ENCODE measurements around the gene PTPRM.

PTPRM gene

DNA sequence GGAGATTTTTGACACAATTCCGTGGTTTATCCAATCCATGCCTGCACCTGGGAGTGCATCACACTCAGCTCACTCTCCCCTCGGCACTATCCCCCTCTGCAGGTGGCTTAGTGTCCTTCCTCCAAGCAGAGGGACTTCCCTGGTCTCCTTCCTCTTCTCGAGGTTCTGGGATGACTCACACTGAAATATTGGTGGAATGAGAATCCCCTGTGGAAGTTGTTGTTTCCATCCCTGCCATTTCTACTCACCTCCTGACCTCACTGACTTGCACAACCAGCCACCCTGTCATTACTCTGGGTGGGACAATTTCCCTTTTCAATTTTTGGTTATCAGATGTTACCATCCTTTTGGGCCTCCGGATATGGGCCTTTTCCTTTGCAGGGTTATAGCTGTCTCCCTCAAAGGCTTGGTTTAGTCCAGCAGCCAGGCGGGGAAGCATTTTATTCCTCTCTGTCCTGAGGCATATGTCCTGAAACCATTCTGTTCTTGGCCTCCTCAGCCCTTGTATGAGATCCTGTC is 59.9 kb downstream of the PTPRM start:
- DNase-seq (ENCODE audit: low read depth in 2 of 2), result no peak

DNA sequence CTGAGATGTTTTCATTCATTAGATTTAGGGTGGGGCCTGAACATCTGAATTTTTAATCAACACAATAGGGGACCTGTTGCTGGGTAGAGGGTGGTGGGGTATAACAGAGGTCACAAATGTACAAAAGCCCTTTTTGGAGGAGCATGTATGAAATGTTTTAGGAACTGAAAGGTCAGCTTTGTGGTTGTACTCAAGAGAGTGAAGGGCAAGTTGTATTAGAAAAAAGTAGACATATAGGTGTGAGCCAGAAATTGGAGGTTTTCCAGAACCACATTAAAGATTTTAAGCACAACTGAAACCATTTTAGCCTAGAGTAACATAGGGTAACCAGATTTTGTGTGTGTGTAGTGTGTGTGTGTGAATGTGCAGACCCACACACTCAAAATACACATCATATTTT is 62.3 kb downstream of the PTPRM start:
- DNase-seq (ENCODE audit: low read depth in 2 of 2), result no peak

DNA sequence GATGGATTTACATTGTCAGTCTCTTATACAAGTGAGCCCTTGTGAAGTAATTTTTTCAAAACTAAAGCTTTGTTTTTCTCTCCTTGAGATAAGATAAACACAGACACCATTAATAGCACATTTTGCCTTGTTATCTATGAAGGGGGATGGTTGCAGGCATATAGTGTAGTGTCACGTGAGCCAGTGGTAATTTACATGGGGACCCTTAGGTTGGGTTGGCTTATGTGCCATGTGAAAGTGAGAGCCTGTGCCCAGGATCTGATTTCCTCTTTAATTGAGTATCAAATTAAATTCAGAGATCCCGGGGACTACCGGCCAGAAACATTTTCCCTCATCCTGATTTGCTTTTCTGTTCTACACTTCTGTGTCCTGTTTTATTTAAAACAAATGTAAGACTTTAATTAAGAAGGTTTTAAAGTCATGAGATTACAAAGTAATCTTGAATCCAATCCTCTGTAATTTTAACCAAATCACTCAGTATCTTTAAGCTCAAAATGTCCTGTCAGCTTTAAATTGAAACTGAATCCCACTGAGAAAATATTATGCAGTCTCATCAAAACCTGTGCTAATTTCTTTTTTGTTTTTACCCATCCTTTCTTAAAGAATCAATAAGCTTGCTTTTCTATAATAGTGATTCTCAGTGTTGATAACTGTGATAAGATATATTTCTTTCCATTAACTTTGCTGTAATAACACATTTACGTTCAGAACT is 63.8 kb downstream of the PTPRM start:
- no peak for DNase-seq (ENCODE audit: low read depth in 2 of 2)

- no peak for DNase-seq (ENCODE audit: low read depth in 2 of 2)
Measured at GRCh38 chr18:7632152-7633098, 65.3 kb downstream of the PTPRM start.

- no peak for DNase-seq (ENCODE audit: low read depth in 2 of 2)
Measured at GRCh38 chr18:7633171-7633570, 66.1 kb downstream of the PTPRM start.

DNA sequence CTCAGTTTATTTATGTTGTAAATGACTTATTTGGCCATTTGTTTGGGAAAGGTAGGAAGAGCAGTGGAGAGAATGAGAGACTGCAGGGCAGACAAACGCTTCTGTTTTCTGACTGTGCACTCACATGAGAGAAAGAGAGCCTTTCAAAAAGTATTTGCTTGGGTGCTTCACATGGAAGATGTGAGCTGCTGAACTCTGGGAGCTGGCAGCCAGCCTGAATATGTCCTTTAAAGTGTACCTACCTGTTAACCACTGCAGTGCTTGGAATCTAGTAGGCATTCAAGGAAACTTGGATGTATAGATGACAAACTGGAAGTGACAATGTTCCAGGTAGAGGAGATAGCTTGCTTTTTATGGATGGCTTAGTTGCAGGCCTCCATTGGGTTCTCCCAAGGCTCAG is 68.8 kb downstream of the PTPRM start:
- DNase-seq (ENCODE audit: low read depth in 2 of 2), result no peak

DNA sequence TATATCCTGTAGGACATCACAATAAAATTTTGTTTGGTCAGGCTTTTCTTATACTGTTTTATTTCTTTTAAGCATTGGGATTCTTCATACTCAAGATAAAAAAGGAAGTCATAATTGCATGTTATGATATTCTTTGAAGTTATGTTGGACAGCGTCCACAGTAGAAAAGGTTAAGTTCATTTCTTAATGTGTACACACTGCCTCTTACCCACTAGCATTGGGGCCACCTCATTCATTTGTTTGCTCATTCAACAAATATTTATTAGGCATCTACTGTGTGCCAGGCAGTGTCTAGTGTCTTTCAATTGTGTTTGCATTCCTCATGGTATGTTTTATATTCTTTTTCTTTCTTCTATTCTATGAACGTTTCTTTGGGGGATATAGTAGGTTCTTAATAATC is 70.2 kb downstream of the PTPRM start:
- no peak for DNase-seq (ENCODE audit: low read depth in 2 of 2)

- no peak for DNase-seq (ENCODE audit: low read depth in 2 of 2)
Measured at GRCh38 chr18:7638321-7638720, 71.2 kb downstream of the PTPRM start.

GRCh38 chr18:7641813-7642212 is 74.7 kb downstream of the PTPRM start:
- no peak for DNase-seq (ENCODE audit: low read depth in 2 of 2)

DNA sequence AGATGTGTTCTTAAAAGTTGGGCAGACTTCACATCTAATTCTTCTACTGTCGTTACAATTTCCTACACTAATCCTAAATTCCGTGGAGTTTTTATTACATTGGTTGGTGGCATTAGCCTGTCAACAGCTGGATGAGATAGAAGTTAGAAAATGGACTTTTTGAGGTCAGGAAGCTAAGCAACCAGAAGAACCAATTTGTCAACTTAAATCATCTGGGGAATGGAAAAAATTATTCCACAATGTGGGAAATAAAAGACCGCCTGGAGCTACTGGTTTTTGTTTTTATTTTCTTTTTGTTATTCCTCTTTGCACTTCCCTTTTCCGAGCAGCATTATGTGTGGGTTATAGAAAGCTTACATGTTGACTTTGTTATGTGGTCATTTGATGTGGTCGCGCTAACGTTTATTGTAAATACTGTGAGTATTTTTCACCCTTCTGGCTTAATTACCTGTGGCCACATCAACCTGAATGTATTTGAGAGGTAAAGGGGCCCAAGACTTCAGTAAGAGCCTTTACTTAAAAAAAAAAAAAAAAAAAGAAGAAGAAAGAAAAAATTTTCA is 75.3 kb downstream of the PTPRM start:
- DNase-seq (ENCODE audit: low read depth in 2 of 2), result no peak

DNA sequence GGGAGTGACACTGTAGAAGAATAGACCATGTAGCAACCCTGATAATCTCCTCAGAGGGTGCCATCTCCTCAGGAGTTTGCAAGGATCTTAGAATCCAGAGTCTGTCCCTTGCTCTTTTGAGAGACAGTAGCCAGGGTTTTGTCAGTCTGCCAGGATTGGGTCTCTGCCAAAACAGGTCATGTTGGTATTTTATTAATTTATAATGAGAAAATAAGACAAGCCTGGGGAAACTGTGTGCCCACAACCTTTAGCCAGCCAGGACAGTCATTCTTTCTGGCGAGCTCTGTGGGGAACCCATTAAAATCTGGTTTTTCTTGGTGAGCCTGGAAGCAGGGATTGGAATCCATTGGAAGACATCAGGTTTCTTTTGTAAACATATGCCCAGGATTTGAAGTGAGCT is 78.6 kb downstream of the PTPRM start:
- no peak for DNase-seq (ENCODE audit: low read depth in 2 of 2)

DNA sequence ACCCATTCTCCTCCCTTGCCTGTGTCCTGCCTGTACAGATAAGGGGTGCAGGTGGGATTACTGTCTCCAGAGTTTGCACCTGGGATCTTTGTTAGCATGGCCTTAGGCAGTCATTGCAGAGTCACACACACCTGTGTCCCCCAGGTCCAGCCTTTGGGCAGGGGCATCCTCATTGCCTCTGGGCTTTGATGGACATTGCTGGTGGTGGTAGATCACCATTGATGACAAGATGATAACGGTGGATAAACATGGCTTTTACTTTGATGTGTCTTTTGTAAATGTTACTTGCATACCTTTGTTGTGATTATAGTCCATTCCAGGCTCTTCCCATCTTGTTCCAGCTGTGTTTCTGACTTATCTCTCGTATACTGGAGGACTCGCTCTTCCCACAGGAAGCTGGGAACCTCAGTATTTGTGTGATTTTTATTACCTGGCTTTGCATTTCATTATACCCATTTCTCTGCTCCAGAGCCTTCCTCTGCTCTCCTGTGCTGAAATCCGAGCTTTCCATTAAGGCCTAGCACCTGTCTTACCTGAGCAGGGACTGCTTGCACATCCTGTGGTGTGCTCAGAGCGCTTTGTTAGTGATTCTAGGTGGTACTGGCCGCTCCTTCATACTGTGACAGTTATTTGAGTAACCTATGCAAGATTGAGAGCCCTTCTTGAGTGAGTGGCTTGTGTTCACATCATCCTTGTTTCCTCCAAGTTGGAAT is 79.2 kb downstream of the PTPRM start:
- DNase-seq (ENCODE audit: low read depth in 2 of 2), result no peak

DNA sequence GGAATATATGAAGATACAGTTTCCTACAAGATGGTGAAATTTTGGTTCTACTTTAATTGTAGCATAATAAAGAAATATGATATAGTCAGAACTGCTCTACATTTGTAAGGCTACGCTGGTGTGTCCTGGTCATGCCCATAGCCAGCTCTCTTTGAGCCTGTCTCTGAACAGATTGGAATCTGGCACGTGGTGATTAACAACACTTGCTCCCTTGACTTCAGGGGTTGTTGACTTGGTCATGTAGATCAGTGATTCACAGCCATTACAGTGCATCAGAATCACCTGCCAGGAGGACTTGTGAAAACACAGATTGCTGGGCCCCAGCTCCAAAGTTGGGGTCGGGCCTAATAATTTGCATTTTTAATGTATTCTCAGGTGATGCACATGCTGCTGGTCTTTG is 80.4 kb downstream of the PTPRM start:
- no peak for DNase-seq (ENCODE audit: low read depth in 2 of 2)

DNA sequence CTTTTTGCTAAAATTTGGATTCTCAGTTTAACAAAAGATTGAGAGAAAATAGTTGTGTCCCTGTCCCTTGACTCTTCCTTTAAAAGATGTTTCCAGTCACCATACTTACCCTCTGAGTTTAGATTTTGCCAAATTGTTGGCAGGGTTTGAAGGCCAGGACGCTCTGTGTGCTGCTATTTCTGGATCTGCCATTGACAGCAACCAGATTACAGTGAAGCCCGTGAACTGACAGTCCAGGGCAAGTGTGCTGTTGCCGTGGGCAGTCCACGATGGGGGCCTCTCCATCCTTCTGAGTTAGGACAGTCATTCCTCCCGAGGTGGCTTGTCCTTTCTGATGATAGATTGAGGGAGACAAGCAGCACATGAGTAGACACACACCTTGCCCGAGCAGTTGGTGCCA is 89.9 kb downstream of the PTPRM start:
- no peak for DNase-seq (ENCODE audit: low read depth in 2 of 2)

DNA sequence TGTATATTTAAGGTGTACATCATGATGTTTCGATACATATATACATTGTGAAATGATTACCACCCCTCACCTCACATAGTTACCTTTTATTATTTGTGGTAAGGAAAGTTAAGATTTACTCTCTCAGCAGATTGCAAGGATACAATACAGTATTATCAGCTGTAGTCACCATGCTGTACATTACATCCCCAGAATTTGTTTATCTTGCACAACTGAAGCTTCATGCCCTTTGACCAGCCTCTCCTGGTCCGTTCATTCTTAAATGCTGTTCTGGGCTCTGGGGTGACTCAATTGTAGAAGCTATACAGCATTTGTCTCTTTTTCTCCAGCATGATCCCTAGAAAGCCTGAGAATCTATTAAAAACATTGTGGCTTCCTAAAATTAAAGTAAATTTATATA is 90.8 kb downstream of the PTPRM start:
- DNase-seq (ENCODE audit: low read depth in 2 of 2), result no peak

- no peak for DNase-seq (ENCODE audit: low read depth in 2 of 2)
Measured at GRCh38 chr18:7658701-7659100, 91.6 kb downstream of the PTPRM start.

DNA sequence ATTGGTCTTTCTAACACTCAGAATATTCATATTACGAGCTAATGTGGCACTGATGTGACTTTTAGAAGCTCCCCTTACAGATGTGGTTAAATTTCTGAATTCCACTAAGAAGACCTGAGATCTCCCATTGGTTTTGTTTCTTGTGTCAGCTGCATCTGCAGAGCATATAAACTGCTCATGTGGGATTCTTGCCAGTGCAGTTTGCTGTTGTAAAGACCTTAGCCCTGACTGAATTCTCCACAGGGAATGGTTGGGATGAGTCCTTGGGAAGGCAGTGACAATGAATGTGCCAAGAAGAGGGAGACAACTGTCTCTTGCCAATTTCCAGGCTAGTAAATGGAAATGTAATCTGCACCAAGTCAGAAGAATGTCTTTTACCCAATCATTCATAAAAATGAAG is 94.1 kb downstream of the PTPRM start:
- no peak for DNase-seq (ENCODE audit: low read depth in 2 of 2)

DNA sequence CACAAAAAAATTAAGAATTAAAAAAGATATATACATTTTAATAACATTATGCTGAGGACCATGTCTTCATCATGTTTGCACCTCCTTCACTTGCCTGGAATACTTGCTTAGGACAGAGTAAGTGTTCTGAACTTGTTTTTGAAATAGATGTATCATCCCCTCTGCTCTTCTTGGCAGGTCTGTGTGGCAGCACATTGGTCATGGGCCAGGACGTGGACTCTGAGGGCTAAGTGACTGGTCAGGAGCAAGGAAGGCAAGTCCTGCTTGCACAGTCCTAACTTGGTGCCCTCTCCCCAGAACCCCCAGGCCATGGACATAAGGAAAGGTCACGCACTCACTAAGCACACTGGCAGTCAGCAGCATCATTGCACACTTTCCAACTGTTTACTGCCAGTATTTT is 95.8 kb downstream of the PTPRM start:
- DNase-seq (ENCODE audit: low read depth in 2 of 2), result no peak

- no peak for DNase-seq (ENCODE audit: low read depth in 2 of 2)
Measured at GRCh38 chr18:7663366-7664312, 96.5 kb downstream of the PTPRM start.

DNA sequence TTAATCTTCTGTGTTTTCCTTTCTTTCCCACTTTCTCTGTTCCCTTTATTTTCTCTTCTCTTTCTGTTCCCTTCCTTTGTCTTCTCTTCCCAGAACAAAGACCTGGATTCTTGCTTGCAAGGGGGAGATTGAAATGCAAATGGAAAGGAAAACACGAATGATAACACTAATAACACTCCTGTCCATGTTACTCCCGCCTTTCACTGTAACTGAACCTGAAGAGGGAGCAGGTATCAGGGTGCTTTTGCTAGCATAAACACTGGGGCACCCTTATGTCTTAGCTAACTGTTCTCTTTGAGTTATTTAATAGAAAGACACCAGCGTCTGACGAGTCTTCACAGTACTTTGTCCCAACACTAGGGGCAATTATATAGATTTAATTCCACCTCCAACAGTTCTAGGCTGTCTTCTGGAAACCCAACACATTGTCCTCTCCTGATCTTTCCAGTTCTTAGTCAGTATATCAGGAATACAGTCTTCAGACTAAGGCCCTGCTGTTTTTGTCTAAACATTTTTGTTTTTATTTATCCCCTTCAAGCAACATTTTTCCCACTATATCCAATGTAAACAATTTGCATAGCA is 99.2 kb downstream of the PTPRM start:
- no peak for DNase-seq (ENCODE audit: low read depth in 2 of 2)
